Common myeloid progenitor, CD34-positive (primary cell): ENCODE measurements around the gene TMEM117.

ENCODE experiments used
- CTCF ChIA-PET: fragments of 350-600 bp; sonication (Branson Sonifier 250); formaldehyde crosslinking; loops from one replicate; lab custom pipeline; 2021; ENCODE audit warnings: antibody characterized with exemption; lab: Charles Lee
- POLR2A ChIA-PET: fragments of 350-600 bp; sonication (Branson Sonifier 250); formaldehyde crosslinking; loops from one replicate; lab custom pipeline; 2021; ENCODE audit warnings: antibody characterized with exemption; lab: Charles Lee
- DNase-seq, 3 donors: peaks; one replicate each; pipeline versions ENCODE4 v3.0.0 to v3.0.0-alpha.2; 2013
- H3K27ac ChIP-seq, 2 experiments: 1 replicate in 1 of 2; 2 replicates in 1 of 2; pipeline ENCODE4 v1.7.0; 2013; ENCODE audit warnings: inconsistent platforms in 2 of 2, low read length in 2 of 2, mild to moderate bottlenecking in 2 of 2, low read depth in 1 of 2, moderate library complexity in 1 of 2; ENCODE audit not compliant: severe bottlenecking in 2 of 2, insufficient read depth in 1 of 2, poor library complexity in 1 of 2
- H3K27me3 ChIP-seq, 5 experiments: replicated peaks in 2 of 5; 1 replicate in 3 of 5; 2 replicates in 2 of 5; pipeline versions ENCODE4 v1.6.1 to v1.7.0; 2013; ENCODE audit warnings: low read length in 4 of 5, mild to moderate bottlenecking in 2 of 5, moderate library complexity in 2 of 5, inconsistent platforms in 1 of 5; ENCODE audit not compliant: insufficient read depth in 5 of 5, control insufficient read depth in 4 of 5
- H3K36me3 ChIP-seq, 4 experiments: 1 replicate in 2 of 4; 2 replicates in 2 of 4; pipeline versions ENCODE4 v1.6.1 to v1.7.0; 2013; ENCODE audit warnings: low read length in 3 of 4, control low read depth in 1 of 4, mild to moderate bottlenecking in 1 of 4; ENCODE audit not compliant: control insufficient read depth in 4 of 4, insufficient read depth in 4 of 4
- H3K4me1 ChIP-seq, 4 experiments: 1 replicate in 3 of 4; 2 replicates in 1 of 4; pipeline versions ENCODE4 v1.6.1 to v1.7.1; 2013; ENCODE audit warnings: low read length in 3 of 4, mild to moderate bottlenecking in 3 of 4, control low read depth in 1 of 4, inconsistent platforms in 1 of 4, moderate library complexity in 1 of 4; ENCODE audit not compliant: control insufficient read depth in 4 of 4, insufficient read depth in 4 of 4; ENCODE audit errors: control extremely low read depth in 1 of 4
- H3K4me3 ChIP-seq, 7 experiments: 1 replicate in 4 of 7; 2 replicates in 3 of 7; pipeline versions ENCODE4 v1.5.1 to v1.7.0; 2013; ENCODE audit warnings: mild to moderate bottlenecking in 7 of 7, low read length in 6 of 7, moderate library complexity in 6 of 7, inconsistent platforms in 2 of 7, low read depth in 2 of 7, control low read depth in 1 of 7; ENCODE audit not compliant: insufficient read depth in 4 of 7, control insufficient read depth in 1 of 7; ENCODE audit errors: extremely low read depth in 1 of 7
- H3K9me3 ChIP-seq, 5 experiments: 1 replicate in 4 of 5; 2 replicates in 1 of 5; pipeline versions ENCODE4 v1.6.1 to v1.7.1; 2013; ENCODE audit warnings: low read length in 4 of 5, mild to moderate bottlenecking in 2 of 5, inconsistent platforms in 1 of 5, low read depth in 1 of 5, moderate library complexity in 1 of 5; ENCODE audit not compliant: control insufficient read depth in 4 of 5, insufficient read depth in 2 of 5; ENCODE audit errors: control extremely low read depth in 1 of 5
- WGBS: methylation state at CpG from one replicate; pipeline ENCODE4 v1.1.5; 2013; ENCODE audit not compliant: insufficient coverage; 5-methylcytosine and 5-hydroxymethylcytosine counted together

Gene TMEM117

DNA sequence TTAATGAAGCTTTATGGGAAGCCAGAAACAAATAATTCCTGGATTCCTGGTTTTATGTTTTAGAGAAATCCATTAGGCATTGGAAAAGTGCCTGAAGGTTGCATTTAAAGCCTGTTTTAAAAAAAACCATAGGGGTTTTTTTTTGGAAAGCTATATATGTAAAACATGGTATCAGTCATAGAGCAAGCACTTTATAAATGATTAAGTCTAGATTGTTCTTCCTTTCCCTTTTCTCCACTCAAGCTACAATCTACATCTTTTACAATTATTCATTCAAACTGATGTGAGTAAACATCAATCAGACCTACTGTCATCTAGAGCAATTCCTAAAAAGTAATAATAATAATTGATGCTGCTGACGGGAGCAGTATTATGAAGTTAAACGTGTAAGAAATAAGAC, 500.7 kb downstream of the TMEM117 start:
- peaks cover 0 to 2% (median 2%) of the 10 kb centered on the region in 5 experiments for H3K9me3 ChIP-seq
- CTCF ChIA-PET: no interaction called here
- H3K4me3 ChIP-seq: no peak overlapping the region
- DNase-seq: no peak
- H3K27ac ChIP-seq: no peak overlapping the region
- no peaks in the 10 kb centered on the region for H3K27me3 ChIP-seq
- H3K4me1 ChIP-seq: no peaks in the 10 kb centered on the region
- WGBS: 100% methylated on average over 2 of the region's 2 CpGs
- POLR2A ChIA-PET: no interaction called here
- no peaks in the 10 kb centered on the region for H3K36me3 ChIP-seq

GRCh38 chr12:44342371-44342770, 506.5 kb downstream of the TMEM117 start:
- ChIA-PET CTCF (no interaction called here), POLR2A (no interaction called here)
- Histone ChIP-seq H3K36me3 (no peaks in the 10 kb centered on the region), H3K4me1 (no peaks in the 10 kb centered on the region), H3K27me3 (no peaks in the 10 kb centered on the region), H3K9me3 (no peaks in the 10 kb centered on the region), H3K4me3 (no peak overlapping the region), H3K27ac (no peak overlapping the region)
- no peak for DNase-seq

GRCh38 chr12:44347145-44347544, 511.3 kb downstream of the TMEM117 start:
- CTCF ChIA-PET: no interaction called here
- Histone ChIP-seq H3K27ac (no peak overlapping the region), H3K4me1 (no peaks in the 10 kb centered on the region), H3K4me3 (no peak overlapping the region), H3K9me3 (no peaks in the 10 kb centered on the region), H3K27me3 (no peaks in the 10 kb centered on the region), H3K36me3 (no peaks in the 10 kb centered on the region)
- no peak for DNase-seq
- POLR2A ChIA-PET: no interaction called here

GRCh38 chr12:44357494-44357893, 521.6 kb downstream of the TMEM117 start:
- no peaks in the 10 kb centered on the region for H3K4me1 ChIP-seq
- no peak for DNase-seq
- H3K27me3 ChIP-seq: no peaks in the 10 kb centered on the region
- peaks cover 0 to 3% (median 0%) of the 10 kb centered on the region in 5 experiments for H3K9me3 ChIP-seq
- no peak overlapping the region for H3K27ac ChIP-seq
- H3K4me3 ChIP-seq: no peak overlapping the region
- whole genome bisulfite sequencing: no CpG with 5 or more reads among the region's 2 CpGs
- CTCF ChIA-PET: no interaction called here
- POLR2A ChIA-PET: no interaction called here
- no peaks in the 10 kb centered on the region for H3K36me3 ChIP-seq

DNA sequence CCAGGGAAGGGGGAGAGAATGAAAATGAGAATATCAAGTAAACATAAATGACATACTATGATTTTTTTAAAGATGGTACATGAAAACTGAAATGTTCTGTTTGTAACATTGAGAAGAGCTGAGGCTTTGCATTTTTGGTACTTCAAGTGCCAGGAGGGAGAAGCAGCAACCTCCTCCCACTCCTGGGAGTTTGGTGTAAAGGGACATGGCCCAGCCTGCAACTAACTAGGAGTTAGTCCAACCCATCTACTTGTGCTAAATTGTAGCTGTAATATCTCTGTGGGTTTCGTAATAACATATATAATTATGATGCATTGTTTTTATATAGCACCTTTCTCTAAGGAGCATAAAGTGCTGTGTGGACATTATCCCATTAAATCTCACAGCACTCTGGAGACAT, 522.8 kb downstream of the TMEM117 start:
- no peak for DNase-seq
- ChIA-PET CTCF (no interaction called here), POLR2A (no interaction called here)
- H3K27ac ChIP-seq: no peak overlapping the region
- H3K27me3 ChIP-seq: no peaks in the 10 kb centered on the region
- no peaks in the 10 kb centered on the region for H3K36me3 ChIP-seq
- no CpG with 5 or more reads among the region's 1 CpG for WGBS
- H3K4me1 ChIP-seq: no peaks in the 10 kb centered on the region
- no peak overlapping the region for H3K4me3 ChIP-seq
- H3K9me3 ChIP-seq: peaks cover 0 to 3% (median 0%) of the 10 kb centered on the region in 5 experiments

- CTCF ChIA-PET: no interaction called here
- Histone ChIP-seq H3K4me3 (no peak overlapping the region), H3K4me1 (no peaks in the 10 kb centered on the region), H3K36me3 (no peaks in the 10 kb centered on the region), H3K27me3 (no peaks in the 10 kb centered on the region), H3K9me3 (no peaks in the 10 kb centered on the region), H3K27ac (no peak overlapping the region)
- POLR2A ChIA-PET: no interaction called here
- no peak for DNase-seq
- WGBS: 100% methylated on average over 1 of the region's 2 CpGs
Observed at GRCh38 chr12:44362947-44363346, 527.1 kb downstream of the TMEM117 start.

DNA sequence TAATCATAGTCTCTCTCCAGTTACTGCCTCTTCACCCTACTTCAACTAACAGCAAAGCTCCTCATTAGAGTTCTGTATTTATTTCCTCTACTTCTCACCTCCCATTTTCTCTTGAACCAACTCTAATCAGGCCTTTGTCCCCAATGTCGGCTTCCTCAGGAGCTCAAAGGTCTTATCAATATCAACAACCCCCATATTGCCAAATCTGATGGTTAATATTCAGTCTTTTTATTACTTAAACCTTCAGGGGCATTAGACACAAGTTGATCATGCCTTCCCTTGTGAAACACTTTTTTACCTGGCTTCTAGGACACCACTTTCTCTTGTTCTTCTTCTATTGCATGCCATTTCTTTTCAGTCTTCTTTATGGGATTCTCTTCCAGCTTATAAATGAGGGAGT, 531.3 kb downstream of the TMEM117 start:
- POLR2A ChIA-PET: no interaction called here

More for the DNA sequence above, 531.3 kb downstream of the TMEM117 start:
- Histone ChIP-seq H3K9me3 (no peaks in the 10 kb centered on the region), H3K4me3 (no peak overlapping the region), H3K27ac (no peak overlapping the region), H3K27me3 (no peaks in the 10 kb centered on the region), H3K4me1 (no peaks in the 10 kb centered on the region), H3K36me3 (no peaks in the 10 kb centered on the region)
- DNase-seq: no peak
- CTCF ChIA-PET: no interaction called here
- WGBS: 86% methylated on average over 1 of the region's 1 CpG
